B cell (primary cell): ENCODE results near the gene CCDC87. TPM values are rescaled to one million over a fixed set of nuclear protein-coding genes. Genes with fewer than 3 reads are reported as not detected.
A peak's percentile ranks its signal among the peaks of the same experiment; 100 is the strongest.

Experiments
- ATAC-seq: fragments of 200-7000 bp; cut with Tn5 transposase; one replicate; pipeline ENCODE4 v1.10.0; 2021; ENCODE audit warnings: low read depth, mild to moderate bottlenecking, moderate number of reproducible peaks, moderate library complexity
- CTCF ChIA-PET: fragments of 350-600 bp; sonication (Branson Sonifier 250); formaldehyde crosslinking; loops from one replicate; lab custom pipeline; 2021; ENCODE audit warnings: antibody characterized with exemption, inconsistent platforms; lab: Charles Lee
- POLR2A ChIA-PET: fragments of 350-600 bp; sonication (Branson Sonifier 250); formaldehyde crosslinking; loops from one replicate; lab custom pipeline; 2021; ENCODE audit warnings: antibody characterized with exemption; lab: Charles Lee
- DNase-seq: peaks from one replicate; pipeline ENCODE4 v3.0.0; 2013
- H2AFZ ChIP-seq: 2 replicates; pipeline ENCODE4 v1.6.1; 2012; ENCODE audit warnings: mild to moderate bottlenecking, low read depth, low read length; ENCODE audit not compliant: insufficient read depth, poor library complexity, severe bottlenecking
- H3K27ac ChIP-seq, 2 donors: 1 replicate in 1 of 2; 2 replicates in 1 of 2; pipeline ENCODE4 v1.5.1; 2012 to 2013; ENCODE audit warnings: low read length in 2 of 2, mild to moderate bottlenecking in 2 of 2, moderate library complexity in 1 of 2
- H3K27me3 ChIP-seq, 4 experiments: fragments of 200-600 bp in 1 of 4; sonication (generic) in 1 of 4; replicated peaks in 1 of 4; 1 replicate in 2 of 4; 2 replicates in 2 of 4; pipeline versions ENCODE4 v1.6.1 to v1.7.0; 2013 to 2016; ENCODE audit warnings: low read length in 3 of 4, mild to moderate bottlenecking in 2 of 4, mixed read lengths in 1 of 4, moderate library complexity in 1 of 4; ENCODE audit not compliant: insufficient read depth in 4 of 4, control insufficient read depth in 3 of 4; ENCODE audit errors: control extremely low read depth in 1 of 4
- H3K36me3 ChIP-seq, 2 experiments: replicated peaks in 1 of 2; 1 replicate in 1 of 2; 2 replicates in 1 of 2; pipeline versions ENCODE4 v1.6.1 to v1.7.1; 2013; ENCODE audit warnings: low read length in 1 of 2; ENCODE audit not compliant: insufficient read depth in 2 of 2, control insufficient read depth in 1 of 2; ENCODE audit errors: control extremely low read depth in 1 of 2, extremely low read depth in 1 of 2
- H3K4me1 ChIP-seq, 2 donors: fragments of 200-600 bp in 1 of 2; sonication (generic) in 1 of 2; 1 replicate in 1 of 2; 2 replicates in 1 of 2; pipeline versions ENCODE4 v1.5.1 to v1.6.1; 2013 to 2017; ENCODE audit warnings: low read length in 2 of 2; ENCODE audit not compliant: control insufficient read depth in 2 of 2, insufficient read depth in 2 of 2
- H3K4me2 ChIP-seq: replicated peaks from 2 replicates; pipeline ENCODE3; 2012; ENCODE audit warnings: mild to moderate bottlenecking, low read depth, low read length; ENCODE audit not compliant: poor library complexity, severe bottlenecking
- H3K4me3 ChIP-seq, 5 experiments: fragments of 200-600 bp in 1 of 5; sonication (generic) in 1 of 5; 1 replicate in 3 of 5; 2 replicates in 2 of 5; pipeline versions ENCODE4 v1.5.1 to v1.7.0; 2011 to 2016; ENCODE audit warnings: low read length in 4 of 5, mild to moderate bottlenecking in 4 of 5, low read depth in 2 of 5, control low read depth in 1 of 5, moderate library complexity in 1 of 5; ENCODE audit not compliant: insufficient read depth in 1 of 5; ENCODE audit errors: control extremely low read depth in 1 of 5, extremely low read depth in 1 of 5
- H3K79me2 ChIP-seq: fragments of 200-600 bp; sonication (generic); one replicate; pipeline ENCODE4 v1.6.0; 2016; ENCODE audit warnings: low read length; ENCODE audit not compliant: control insufficient read depth, insufficient read depth
- H3K9ac ChIP-seq: fragments of 200-600 bp; sonication (generic); 2 replicates; pipeline ENCODE4 v1.6.1; 2017; ENCODE audit warnings: mild to moderate bottlenecking, low read length, moderate library complexity
- H3K9me3 ChIP-seq, 3 donors: one replicate each; pipeline versions ENCODE4 v1.6.1 to v1.7.1; 2013; ENCODE audit warnings: low read length in 2 of 3; ENCODE audit not compliant: control insufficient read depth in 2 of 3, insufficient read depth in 1 of 3; ENCODE audit errors: control extremely low read depth in 1 of 3
- H4K20me1 ChIP-seq: 2 replicates; pipeline ENCODE4 v1.6.0; 2012; ENCODE audit warnings: mild to moderate bottlenecking, low read length; ENCODE audit not compliant: insufficient read depth, control insufficient read depth, poor library complexity, severe bottlenecking
- H3K27ac Mint-ChIP-seq: one replicate; pipeline ENCODE4 v1.8.0; 2021; ENCODE audit warnings: mixed read lengths
- H3K27me3 Mint-ChIP-seq: one replicate; pipeline ENCODE4 v1.8.0; 2021; ENCODE audit warnings: mixed read lengths
- H3K4me1 Mint-ChIP-seq: one replicate; pipeline ENCODE4 v1.8.0; 2021; ENCODE audit warnings: mixed read lengths
- H3K4me3 Mint-ChIP-seq: one replicate; pipeline ENCODE4 v1.8.0; 2021; ENCODE audit warnings: mixed read lengths
- H3K9me3 Mint-ChIP-seq: one replicate; pipeline ENCODE4 v1.8.0; 2022; ENCODE audit warnings: mixed read lengths; ENCODE audit not compliant: insufficient read depth
- CTCF ChIP-seq: fragments of 200-600 bp; IDR thresholded peaks from one replicate; pipeline ENCODE4 v1.8.0; 2022; ENCODE audit warnings: antibody characterized with exemption, mild to moderate bottlenecking
- EZH2 ChIP-seq: IDR thresholded peaks from 2 replicates; pipeline ENCODE4 v1.6.1; 2012; ENCODE audit warnings: borderline replicate concordance, low read depth, mild to moderate bottlenecking, moderate library complexity, low read length; ENCODE audit not compliant: insufficient read depth, poor library complexity, severe bottlenecking
- WGBS: methylation state at CpG from one replicate; pipeline ENCODE4 v1.1.5; 2013; ENCODE audit warnings: missing lambda C conversion rate; ENCODE audit not compliant: insufficient coverage; 5-methylcytosine and 5-hydroxymethylcytosine counted together
- intact Hi-C: fragments of 100-400 bp; cut with micrococcal nuclease; formaldehyde crosslinking; loops from one replicate; pipeline ENCODE4 v1.10.0; 2022
- polyA minus RNA-seq: library from RNA; depleted of rRNA, polyadenylated mRNA; stranded (reverse); fragments of >200 nt; gene quantifications from 2 replicates; pipeline ENCODE4 v1.2.3, GENCODE V29; 2012
- polyA plus RNA-seq: library from polyadenylated mRNA; depleted of rRNA; stranded (reverse); fragments of >200 nt; gene quantifications from 2 replicates; pipeline ENCODE4 v1.2.3, GENCODE V29; 2012
- total RNA-seq, 2 donors: library from RNA; stranded (reverse); fragments of 120-200 nt in 1 of 2; gene quantifications; 1 replicate in 1 of 2; 2 replicates in 1 of 2; pipeline versions ENCODE4 v1.2.3 to v1.2.4, GENCODE V29; 2013 to 2022

Gene CCDC87
- total RNA-seq (0.17 and 0.39 TPM in 2 replicates), polyA plus RNA-seq (0.09 TPM in 1 of 2 replicates, not detected in the other), polyA minus RNA-seq (0.43 and 0.57 TPM in 2 replicates)
- total RNA-seq (2013): 0.09 TPM

- intact Hi-C loops: loop anchor here (1.0 to 5.0 kb wide), 6 partner anchors 16 to 86 kb away; partner anchors contain the start of genes ACTN3, RBM14, RBM4 and ZDHHC24
- ChIA-PET CTCF (interaction anchor here (0.7 to 5.9 kb wide), 17 partner anchors 9 to 280 kb away, joined by 3 to 46 read pairs (median 5); partner anchors contain the start of genes RBM14, RBM4, RBM4B and ZDHHC24), POLR2A (interaction anchor here (0.5 to 2.2 kb wide), 5 partner anchors 16 to 1105 kb away, joined by 4 to 17 read pairs (median 5); partner anchors contain the start of genes RBM14, RBM4 and RBM4B)
- ATAC-seq (peak; percentile 95), DNase-seq (peak; percentile 96)
- peak within 1 kb of the TSS; percentile 99 for H3K27ac Mint-ChIP-seq
- Histone ChIP-seq H3K27ac (peak within 1 kb of the TSS; percentile 61 to 86), H3K4me2 (peak within 1 kb of the TSS; percentile 96), H2AFZ (peak within 1 kb of the TSS; percentile 96), H3K9me3 (no peaks in the 10 kb centered on the region), H3K36me3 (peaks cover 0 to 4% of the 10 kb centered on the region in 2 experiments), H3K27me3 (no peaks in the 10 kb centered on the region), H3K4me3 (peak within 1 kb of the TSS; percentile 63 to 84 (median 77)), H4K20me1 (no peaks in the 10 kb centered on the region), H3K9ac (peak within 1 kb of the TSS; percentile 89), H3K79me2 (peaks cover 58% of the 10 kb centered on the region), H3K4me1 (peaks cover 28 to 29% of the 10 kb centered on the region in 2 donors)
- no peaks in the 10 kb centered on the region for H3K9me3 Mint-ChIP-seq
- 16% methylated on average over 68 of the region's 68 CpGs for WGBS
- H3K4me1 Mint-ChIP-seq: peaks cover 40% of the 10 kb centered on the region
- peak within 1 kb of the TSS; percentile 100 for H3K4me3 Mint-ChIP-seq
- TF ChIP-seq CTCF (peak; percentile 77), EZH2 (no peak)
- H3K27me3 Mint-ChIP-seq: no peaks in the 10 kb centered on the region
Measured at GRCh38 chr11:66592457-66593302, at the start of gene CCDC87, which contains the start of gene CCS. TSS of gene CCDC87 (minus strand) at chr11:66593063. CDS start at chr11:66593015, 48 bp downstream. TSS of gene CCS (plus strand) at chr11:66593185. CDS start at chr11:66593262, 77 bp downstream.
